ENCODE results near the gene PPP1CA.

DNA sequence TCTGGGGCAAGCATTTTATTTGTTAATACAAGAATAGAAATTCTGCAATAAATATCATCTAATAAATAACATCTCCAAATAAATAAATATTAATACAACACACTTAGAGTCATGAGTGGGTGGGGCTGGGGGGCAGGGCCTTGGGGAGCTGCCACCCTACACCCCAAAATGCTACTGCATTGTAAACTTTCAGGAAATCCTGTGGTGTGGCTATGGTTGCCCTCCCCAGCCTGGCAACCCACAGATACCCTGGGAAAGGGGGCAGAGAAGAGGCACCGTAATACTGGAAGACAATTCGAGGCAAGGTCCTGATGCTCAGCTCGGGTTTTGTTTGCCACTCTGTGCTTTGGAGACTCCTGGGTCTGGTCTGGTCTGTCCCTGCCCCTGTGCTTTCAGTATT is 37.5 kb downstream of the PPP1CA start:
- TF ChIP-seq, protein P1, sequence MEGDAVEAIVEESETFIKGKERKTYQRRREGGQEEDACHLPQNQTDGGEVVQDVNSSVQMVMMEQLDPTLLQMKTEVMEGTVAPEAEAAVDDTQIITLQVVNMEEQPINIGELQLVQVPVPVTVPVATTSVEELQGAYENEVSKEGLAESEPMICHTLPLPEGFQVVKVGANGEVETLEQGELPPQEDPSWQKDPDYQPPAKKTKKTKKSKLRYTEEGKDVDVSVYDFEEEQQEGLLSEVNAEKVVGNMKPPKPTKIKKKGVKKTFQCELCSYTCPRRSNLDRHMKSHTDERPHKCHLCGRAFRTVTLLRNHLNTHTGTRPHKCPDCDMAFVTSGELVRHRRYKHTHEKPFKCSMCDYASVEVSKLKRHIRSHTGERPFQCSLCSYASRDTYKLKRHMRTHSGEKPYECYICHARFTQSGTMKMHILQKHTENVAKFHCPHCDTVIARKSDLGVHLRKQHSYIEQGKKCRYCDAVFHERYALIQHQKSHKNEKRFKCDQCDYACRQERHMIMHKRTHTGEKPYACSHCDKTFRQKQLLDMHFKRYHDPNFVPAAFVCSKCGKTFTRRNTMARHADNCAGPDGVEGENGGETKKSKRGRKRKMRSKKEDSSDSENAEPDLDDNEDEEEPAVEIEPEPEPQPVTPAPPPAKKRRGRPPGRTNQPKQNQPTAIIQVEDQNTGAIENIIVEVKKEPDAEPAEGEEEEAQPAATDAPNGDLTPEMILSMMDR (IDR thresholded peaks at IDR 0.05) = no peak
- no peak for TF ChIP-seq POLR2A (IDR thresholded peaks at IDR 0.05)
